ENCODE results near the gene MROH2A.

- no peak for TF ChIP-seq POU6F1 (CRISPR knock-in tag; IDR thresholded peaks at IDR 0.05; ENCODE audit: borderline replicate concordance, low read depth)
- TF ChIP-seq ZNF565 (CRISPR knock-in tag; conservative IDR thresholded peaks at IDR 0.05; ENCODE audit: low read depth): no peak
- no peak for TF ChIP-seq ARNTL (CRISPR knock-in tag; IDR thresholded peaks at IDR 0.05; ENCODE audit: borderline replicate concordance, low read depth)
- no peak for TF ChIP-seq ZNF70 (CRISPR knock-in tag; IDR thresholded peaks at IDR 0.05)
- TF ChIP-seq CREB5 (CRISPR knock-in tag; IDR thresholded peaks at IDR 0.05; ENCODE audit: low read depth): no peak
- TF ChIP-seq PATZ1 (CRISPR knock-in tag; IDR thresholded peaks at IDR 0.05; ENCODE audit: borderline replicate concordance): no peak
- no peak for TF ChIP-seq RARB (CRISPR knock-in tag; IDR thresholded peaks at IDR 0.05)
- TF ChIP-seq TSHZ2 (CRISPR knock-in tag; IDR thresholded peaks at IDR 0.05): no peak
- TF ChIP-seq ESRRG (CRISPR knock-in tag; IDR thresholded peaks at IDR 0.05): no peak
- no peak for TF ChIP-seq TCF4 (CRISPR knock-in tag; IDR thresholded peaks at IDR 0.05; ENCODE audit: borderline replicate concordance)
- TF ChIP-seq GLIS3 (CRISPR knock-in tag; IDR thresholded peaks at IDR 0.05): no peak
- no peak for TF ChIP-seq ZFP3 (CRISPR knock-in tag; IDR thresholded peaks at IDR 0.05)
- TF ChIP-seq CSRNP3 (CRISPR knock-in tag; IDR thresholded peaks at IDR 0.05): no peak
Observed at GRCh38 chr2:233793465-233794127, 15.5 kb downstream of the MROH2A start.

Data from SK-N-SH treated with all-trans-retinoic acid at 6 μM for 48 hours (cell line).